DMS53 treated with DMSO at 0.1 percent for 48 hours (cell line): Measurements from ENCODE around the gene CBL.
"Not testable (repeated sequence)": the region's sequence is repeated elsewhere in the genome, so short reads cannot be mapped to it uniquely, and the experiment has no call there.

Experiments used
- DNase-seq: peaks from one replicate; lab custom pipeline; 2025; ENCODE audit not compliant: unreplicated experiment; lab: John Stamatoyannopoulos, UW

CBL gene

DNA sequence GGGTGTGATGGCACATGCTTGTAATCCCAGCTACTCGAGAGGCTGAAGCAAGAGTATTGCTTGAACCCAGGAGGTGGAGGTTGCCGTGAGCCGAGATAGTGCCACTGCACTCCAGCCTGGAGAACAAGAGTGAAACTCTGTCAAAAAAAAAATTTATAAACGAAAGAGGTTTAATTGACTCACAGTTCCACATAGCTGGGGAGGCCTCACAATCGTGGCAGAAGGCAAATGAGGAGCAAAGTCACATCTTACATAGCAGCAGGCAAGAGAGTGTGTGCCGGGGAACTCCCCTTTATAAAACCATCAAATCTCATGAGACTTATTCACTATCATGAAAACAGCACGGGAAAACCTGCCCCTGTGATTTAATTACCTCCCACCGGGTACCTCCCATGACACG, 21.7 kb upstream of the CBL start:
- not testable (repeated sequence) for DNase-seq

GRCh38 chr11:119185981-119186634, 20.0 kb upstream of the CBL start:
- no peak for DNase-seq

DNA sequence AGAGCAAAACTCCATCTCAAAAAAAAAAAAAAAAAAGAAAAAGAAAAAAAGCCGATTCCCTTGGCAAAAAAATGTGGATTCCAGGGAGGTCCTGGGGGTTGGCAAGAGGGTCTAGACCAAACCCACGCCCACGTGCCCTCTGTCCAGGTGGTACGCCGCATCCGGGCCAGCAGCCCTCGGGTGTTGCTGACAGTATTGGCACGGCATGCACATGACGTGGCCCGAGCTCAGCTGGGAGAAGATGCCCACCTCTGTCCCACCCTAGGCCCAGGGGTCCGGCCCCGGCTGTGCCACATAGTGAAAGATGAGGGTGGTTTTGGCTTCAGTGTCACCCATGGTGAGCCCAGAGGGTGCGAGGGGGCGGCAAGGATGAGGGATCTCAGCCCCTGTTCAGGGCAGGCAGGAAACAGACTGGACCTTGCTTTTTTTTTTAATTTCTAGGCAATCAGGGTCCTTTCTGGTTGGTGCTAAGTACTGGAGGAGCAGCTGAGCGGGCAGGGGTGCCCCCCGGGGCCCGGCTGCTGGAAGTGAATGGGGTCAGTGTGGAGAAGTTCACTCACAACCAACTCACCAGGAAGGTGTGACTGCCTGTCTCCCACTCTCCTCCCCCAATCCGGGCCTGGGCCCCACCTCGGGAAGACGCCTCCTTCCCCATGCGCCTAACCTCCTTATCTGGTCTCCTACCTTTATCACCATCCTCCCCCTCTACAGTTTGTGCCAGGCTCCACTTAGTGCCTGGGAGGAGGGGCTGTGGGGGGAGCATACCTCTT, 18.8 kb upstream of the CBL start:
- no peak for DNase-seq

GRCh38 chr11:119188067-119188466, 18.1 kb upstream of the CBL start:
- no peak for DNase-seq

GRCh38 chr11:119188887-119189286, 17.3 kb upstream of the CBL start:
- DNase-seq, result no peak

- no peak for DNase-seq
Measured at GRCh38 chr11:119189393-119189792, 16.7 kb upstream of the CBL start.

DNA sequence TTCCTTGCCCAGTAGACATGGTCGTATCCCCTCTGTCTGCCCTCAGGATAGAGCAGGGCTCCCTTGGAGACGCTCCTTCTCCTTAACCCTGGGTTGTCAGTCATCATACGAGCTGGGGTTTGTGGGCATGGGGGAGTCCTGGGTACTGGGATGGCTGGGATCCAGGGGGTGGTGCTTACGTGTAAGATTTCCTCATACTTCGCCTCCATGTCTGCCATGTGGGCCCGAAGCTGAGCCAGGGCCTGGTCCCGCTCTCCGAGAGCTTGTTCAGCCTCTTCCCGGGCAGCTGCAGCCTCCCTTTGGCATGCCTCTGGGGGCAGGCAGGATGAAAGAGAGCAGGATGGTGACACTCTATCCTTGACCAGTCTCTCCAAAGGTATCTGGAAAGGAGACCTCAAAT, 15.6 kb upstream of the CBL start:
- DNase-seq, result no peak

DNA sequence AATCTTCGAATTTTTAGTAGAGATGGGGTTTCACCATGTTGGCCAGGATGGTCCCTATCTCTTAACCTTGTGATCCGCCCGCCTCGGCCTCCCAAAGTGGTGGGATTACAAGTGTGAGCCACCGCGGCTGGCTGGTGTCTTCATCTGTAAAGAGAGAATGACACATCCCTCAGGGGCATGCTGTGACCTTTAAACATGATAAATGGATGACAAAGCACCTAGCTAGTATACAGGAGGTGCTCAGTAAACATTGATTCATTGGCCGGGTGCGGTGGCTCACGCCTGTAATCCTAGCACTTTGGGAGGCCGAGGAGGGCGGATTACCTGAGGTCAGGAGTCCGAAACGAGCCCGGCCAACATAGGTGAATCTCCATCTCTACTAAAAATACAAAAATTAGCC, 14.9 kb upstream of the CBL start:
- not testable (repeated sequence) for DNase-seq

DNA sequence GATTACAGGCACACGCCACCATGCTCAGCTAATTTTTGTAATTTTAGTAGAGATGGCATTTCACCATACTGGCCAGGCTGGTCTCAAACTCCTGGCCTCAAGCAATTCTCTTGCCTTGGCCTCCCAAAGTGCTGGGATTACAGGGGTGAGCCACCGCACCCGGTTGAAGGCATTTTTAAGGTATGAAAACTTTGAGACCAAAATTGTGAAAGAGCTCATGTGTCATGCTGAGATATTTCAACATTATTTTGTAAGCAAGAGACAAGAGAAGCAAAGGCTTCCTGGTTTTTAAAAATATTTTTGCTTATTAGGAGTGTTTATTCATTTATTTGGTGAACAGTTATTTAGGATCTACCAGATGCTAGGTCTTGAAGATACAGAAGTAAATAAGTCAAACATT, 14.0 kb upstream of the CBL start:
- DNase-seq, result no peak

DNA sequence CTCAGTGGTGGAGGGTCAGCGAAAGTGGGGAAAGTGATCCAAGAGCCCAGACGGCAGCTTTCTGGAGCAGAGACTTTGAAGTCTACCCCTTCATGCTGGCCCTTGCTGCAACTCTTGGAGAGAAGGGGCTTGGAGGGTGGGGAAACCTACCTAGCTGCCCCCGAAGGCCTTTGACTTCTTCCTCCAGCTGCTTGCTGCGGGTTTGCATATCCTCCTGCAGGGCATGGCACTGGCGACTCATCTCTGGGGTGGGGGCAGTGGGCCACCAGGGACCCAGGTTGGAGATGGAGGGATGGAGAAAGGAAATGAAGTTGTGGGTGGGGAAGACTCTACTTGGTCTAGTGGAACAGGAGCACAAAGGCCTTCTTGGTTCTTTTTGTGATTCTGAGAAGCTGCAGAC, 13.1 kb upstream of the CBL start:
- no peak for DNase-seq

DNA sequence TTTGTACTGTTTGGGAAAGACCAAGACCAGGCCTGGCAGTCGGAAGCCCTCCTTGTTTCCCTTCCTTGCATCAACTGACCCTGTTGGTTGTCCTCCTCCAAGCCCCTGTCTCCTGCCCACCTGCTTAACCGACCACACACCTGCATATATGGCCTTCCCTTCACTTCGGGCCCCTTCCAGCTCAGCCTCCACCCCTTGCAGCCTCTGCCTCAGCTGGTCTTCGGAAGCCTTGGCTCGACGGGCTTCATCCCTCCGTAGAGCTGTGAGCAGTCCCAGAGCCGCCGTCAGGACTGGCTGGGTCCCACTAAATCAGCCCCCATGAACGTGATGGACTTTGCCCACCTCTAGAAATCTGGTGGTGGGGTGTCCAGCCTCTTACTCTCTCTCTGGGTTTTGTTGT, 12.5 kb upstream of the CBL start:
- DNase-seq, result no peak

DNA sequence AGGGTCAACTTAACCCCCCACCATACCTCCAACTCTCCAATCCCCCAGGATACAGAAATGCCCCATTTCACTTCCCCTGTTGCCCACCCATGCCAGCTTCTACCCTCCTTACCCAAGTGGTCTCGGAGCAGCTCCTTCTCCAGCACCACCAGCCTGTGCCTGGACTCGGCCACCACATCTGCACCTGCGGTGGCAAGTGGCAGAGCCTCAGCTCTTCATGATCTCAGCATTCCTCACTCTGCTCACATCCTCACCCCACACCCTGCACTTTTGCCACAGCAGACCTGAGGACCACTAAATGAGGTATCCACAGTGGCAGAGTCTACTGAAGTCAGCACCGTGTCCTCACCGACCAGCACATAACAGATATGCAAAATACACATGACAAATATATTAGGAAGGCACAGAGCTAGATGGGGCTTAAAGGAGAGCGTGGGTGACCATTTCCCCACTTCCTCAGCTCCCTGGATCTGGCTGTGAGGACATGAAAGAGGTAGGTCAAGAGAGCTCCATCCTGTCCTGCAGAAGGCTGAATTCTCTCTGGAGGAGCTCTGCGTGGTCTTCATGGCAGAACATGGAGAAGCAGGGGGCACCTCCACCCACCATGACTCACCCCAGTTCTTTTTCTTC, 11.2 kb upstream of the CBL start:
- DNase-seq, result no peak

DNA sequence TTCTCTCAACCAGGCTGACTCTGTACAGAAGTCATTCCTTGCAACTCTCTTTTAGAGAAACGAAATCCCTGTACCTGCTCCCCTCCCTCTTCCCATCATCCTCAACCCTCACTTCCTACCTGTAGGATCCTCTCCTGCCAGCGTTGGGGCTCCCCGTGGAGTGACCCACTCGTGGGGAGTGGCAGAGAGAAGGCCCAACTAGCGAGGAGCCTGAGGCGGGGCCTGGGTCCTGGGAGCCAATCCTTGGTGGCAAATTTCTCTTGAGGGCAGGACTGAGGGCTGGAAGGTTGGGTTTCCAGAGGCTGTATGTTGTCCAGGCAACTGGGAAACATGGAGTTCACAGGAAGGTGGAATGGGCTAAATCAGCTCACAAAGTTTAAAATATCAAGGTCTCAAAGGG, 10.5 kb upstream of the CBL start:
- no peak for DNase-seq

DNA sequence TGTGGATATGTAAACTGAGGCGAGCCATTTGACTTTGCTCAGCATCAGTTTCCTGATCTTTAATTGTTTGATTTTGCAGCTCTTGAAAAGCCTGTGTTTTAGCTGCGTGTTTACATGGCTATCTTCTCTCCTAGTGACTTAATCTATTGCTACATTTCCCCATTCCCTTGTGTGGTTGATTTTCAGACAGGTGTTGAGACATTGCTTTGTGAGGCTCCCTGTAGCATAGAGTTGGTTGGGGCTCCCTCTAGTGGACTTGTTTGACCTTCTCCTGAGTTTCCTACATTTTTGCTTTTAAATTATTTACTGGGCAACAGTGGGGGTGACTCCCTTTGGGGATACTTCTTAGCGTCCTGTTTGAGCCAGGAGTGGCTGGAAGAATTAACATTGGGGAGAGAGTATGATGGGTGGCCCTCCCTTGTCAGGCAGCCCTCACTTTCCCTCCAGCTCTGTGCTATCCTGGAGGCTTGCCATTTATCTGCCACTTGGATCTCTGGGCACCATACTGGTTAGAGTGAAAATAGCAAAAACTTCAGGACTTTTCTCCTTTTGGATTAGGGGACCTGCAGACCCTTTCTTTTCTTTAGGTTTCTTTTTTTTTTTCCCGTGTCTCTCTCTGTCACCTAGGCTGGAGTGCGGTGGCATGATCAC, 9.2 kb upstream of the CBL start:
- peak; percentile 89 for DNase-seq

DNA sequence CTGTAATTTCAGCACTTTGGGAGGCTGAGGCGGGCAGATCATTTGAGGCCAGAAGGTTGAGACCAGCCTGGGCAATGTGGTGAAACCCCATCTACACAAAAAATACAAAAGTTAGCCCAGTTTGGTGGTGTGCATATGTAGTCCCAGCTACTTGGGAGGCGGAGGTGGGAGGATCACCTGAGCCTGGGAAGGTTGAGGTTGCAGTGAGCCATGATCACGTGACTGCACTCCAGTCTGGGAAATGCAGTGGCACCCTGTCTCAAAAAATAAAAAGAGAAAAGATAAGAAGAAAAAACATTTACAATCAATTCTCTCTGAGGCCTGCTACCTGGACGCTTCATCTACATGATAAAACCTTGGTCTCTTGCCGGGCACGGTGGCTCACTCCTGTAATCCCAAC, 7.2 kb upstream of the CBL start:
- no peak for DNase-seq

DNA sequence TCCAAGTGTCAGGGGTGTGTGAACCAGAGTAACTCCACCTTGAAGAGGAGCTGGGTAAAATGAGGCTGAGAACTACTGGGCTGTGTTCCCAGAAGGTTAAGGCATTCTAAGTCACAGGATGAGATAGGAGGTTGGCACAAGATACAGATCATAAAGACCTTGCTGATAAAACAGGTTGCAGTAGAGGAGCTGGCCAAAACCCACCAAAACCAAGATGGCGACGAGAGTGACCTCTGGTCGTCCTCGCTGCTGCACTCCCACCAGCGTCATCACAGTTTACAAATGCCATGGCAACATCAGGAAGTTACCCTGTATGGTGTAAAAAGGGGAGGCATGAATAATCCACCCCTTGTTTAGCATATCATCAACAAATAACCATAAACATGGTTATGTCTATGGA, 4.9 kb upstream of the CBL start:
- not testable (repeated sequence) for DNase-seq

- DNase-seq, result no peak
Measured at GRCh38 chr11:119202554-119202953, 3.6 kb upstream of the CBL start.

- no peak for DNase-seq
Measured at GRCh38 chr11:119204066-119204465, 2.1 kb upstream of the CBL start.

DNA sequence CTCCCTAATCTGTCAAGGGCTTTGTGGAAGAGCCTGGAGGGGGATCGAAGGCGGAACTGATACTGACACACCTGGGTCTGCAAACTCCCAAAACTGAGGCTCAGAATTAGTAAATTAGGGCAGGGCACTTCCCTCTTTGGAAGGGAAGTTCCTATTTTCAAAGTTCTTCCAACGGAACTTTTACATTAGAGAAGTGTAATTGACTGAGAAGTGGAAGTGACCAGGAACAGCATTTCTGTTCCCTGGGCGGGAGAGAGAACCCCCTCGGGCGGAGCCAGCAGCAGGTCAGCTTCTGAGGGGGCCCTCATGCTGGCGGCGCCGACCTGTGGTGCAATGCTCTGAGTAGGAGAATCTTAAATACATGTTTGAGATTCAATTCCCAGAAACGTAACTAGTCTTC, 1.1 kb upstream of the CBL start:
- DNase-seq, result no peak

GRCh38 chr11:119206511-119207414, 624 bp downstream of the CBL start:
- no peak for DNase-seq

- DNase-seq, result no peak
Measured at GRCh38 chr11:119207415-119207960, 1.3 kb downstream of the CBL start.
